Activated CD8-positive, alpha-beta T cell treated with anti-CD3 and anti-CD28 coated beads for 36 hours (primary cell): ENCODE data around the gene TOR1B. TPM values are rescaled to one million over a fixed set of nuclear protein-coding genes. Genes with fewer than 3 reads are reported as not detected.

ENCODE experiments used
- ATAC-seq: fragments of 200-7000 bp; cut with Tn5 transposase; one replicate; pipeline ENCODE4 v1.10.0; 2021; ENCODE audit warnings: mild to moderate bottlenecking, moderate library complexity
- CTCF ChIA-PET: fragments of 350-600 bp; sonication (Branson Sonifier 250); formaldehyde crosslinking; loops from one replicate; lab custom pipeline; 2021; ENCODE audit warnings: antibody characterized with exemption; lab: Charles Lee
- POLR2A ChIA-PET: fragments of 350-600 bp; sonication (Branson Sonifier 250); formaldehyde crosslinking; loops from one replicate; lab custom pipeline; 2021; ENCODE audit warnings: antibody characterized with exemption; lab: Charles Lee
- DNase-seq: peaks from one replicate; pipeline ENCODE4 v3.0.0-alpha.2; 2020
- H3K27ac Mint-ChIP-seq: one replicate; pipeline ENCODE4 v1.8.0; 2021; ENCODE audit warnings: mild to moderate bottlenecking, mixed read lengths
- H3K27me3 Mint-ChIP-seq: one replicate; pipeline ENCODE4 v1.8.0; 2021; ENCODE audit warnings: mixed read lengths
- H3K36me3 Mint-ChIP-seq: one replicate; pipeline ENCODE4 v1.8.0; 2021; ENCODE audit warnings: low read depth, mixed read lengths
- H3K4me1 Mint-ChIP-seq: one replicate; pipeline ENCODE4 v1.8.0; 2021; ENCODE audit warnings: low read depth, mixed read lengths
- H3K4me3 Mint-ChIP-seq: one replicate; pipeline ENCODE4 v1.8.0; 2021; ENCODE audit warnings: mild to moderate bottlenecking, moderate library complexity, mixed read lengths
- H3K9me3 Mint-ChIP-seq: one replicate; pipeline ENCODE4 v1.8.0; 2021; ENCODE audit warnings: mixed read lengths
- intact Hi-C: fragments of 100-400 bp; cut with micrococcal nuclease; formaldehyde crosslinking; loops from one replicate; pipeline ENCODE4 v1.10.0; 2022
- total RNA-seq, 2 experiments: library from RNA; stranded (reverse); gene quantifications; one replicate each; pipeline ENCODE4 v1.2.3, GENCODE V29; 2021
- TF ChIP-seq, protein P1 (sequence below): fragments of 200-600 bp; IDR thresholded peaks from one replicate; pipeline ENCODE4 v1.8.0; 2022; ENCODE audit warnings: antibody characterized with exemption, mild to moderate bottlenecking

The TOR1B gene
- total RNA-seq, 2 experiments from 2014 or later, result 18.5 to 19.8 TPM

DNA sequence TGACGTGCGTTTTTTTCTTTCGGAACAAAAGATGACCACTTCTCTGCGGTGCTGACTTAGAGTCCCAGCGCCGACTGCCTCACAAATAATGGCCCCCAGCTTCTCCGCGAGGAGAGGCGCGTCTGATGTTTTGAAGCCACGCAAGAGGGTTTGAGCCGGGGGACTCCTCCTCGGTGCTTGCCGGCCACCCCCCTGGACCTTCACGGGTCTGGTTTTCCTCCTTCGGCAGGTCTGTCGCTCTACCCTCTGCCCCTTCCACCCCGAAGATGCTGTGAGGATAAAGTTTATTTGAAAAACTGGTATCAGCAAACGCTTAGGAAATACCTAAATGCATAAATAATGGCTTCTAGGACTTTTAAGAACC is 32.9 kb downstream of the TOR1B start:
- Mint-ChIP-seq H3K27ac (peak overlapping the region; percentile 95), H3K36me3 (peaks cover 38% of the 10 kb centered on the region), H3K4me3 (peak overlapping the region; percentile 85), H3K4me1 (peaks cover 56% of the 10 kb centered on the region), H3K27me3 (no peaks in the 10 kb centered on the region), H3K9me3 (no peaks in the 10 kb centered on the region)
- TF ChIP-seq, protein P1, sequence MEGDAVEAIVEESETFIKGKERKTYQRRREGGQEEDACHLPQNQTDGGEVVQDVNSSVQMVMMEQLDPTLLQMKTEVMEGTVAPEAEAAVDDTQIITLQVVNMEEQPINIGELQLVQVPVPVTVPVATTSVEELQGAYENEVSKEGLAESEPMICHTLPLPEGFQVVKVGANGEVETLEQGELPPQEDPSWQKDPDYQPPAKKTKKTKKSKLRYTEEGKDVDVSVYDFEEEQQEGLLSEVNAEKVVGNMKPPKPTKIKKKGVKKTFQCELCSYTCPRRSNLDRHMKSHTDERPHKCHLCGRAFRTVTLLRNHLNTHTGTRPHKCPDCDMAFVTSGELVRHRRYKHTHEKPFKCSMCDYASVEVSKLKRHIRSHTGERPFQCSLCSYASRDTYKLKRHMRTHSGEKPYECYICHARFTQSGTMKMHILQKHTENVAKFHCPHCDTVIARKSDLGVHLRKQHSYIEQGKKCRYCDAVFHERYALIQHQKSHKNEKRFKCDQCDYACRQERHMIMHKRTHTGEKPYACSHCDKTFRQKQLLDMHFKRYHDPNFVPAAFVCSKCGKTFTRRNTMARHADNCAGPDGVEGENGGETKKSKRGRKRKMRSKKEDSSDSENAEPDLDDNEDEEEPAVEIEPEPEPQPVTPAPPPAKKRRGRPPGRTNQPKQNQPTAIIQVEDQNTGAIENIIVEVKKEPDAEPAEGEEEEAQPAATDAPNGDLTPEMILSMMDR, result no peak
- POLR2A ChIA-PET, result interaction anchor here (0.6 to 4.4 kb wide), 15 partner anchors 9 to 203 kb away, joined by 3 to 44 read pairs (median 4); no protein-coding TSS in a partner anchor
- CTCF ChIA-PET, result interaction anchor here (1.0 kb wide), 1 partner anchor 25 kb away, joined by 3 read pairs; no protein-coding TSS in a partner anchor
- peak; percentile 41 for DNase-seq
- intact Hi-C loops, result no loop called here
- ATAC-seq, result no peak

DNA sequence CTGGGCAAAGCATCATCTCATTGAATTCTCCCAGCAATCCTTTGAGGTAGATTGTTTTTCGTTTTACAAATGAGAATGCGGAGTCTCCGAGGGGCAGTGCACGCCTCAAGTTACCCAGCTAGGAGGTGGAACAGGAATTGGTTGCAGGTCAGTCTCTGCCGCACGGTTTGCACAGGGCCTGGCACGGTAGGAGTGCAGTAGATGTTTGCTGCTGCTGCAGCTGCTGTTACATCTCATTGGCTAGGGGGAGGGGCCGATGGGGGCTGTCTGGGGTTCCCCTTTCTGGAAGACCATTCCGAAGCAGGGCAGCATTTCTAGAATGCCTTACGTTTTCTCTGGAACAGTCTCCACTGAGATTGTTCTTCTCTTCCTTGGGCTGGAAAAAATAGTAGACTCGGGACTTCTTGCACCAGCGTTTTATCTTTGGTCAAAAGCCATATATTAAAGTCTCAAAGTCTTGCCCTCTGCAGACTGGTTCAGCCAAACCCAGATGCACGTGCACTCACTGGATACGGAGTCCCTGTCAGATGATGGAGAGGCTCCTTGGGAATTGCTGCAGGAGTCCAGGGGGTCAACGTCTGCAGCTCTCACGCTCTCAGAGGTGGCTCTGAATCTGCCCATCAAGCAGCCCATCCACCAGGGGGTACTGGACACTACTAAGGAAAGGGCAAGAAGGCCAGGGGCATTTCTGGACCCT is 33.5 kb downstream of the TOR1B start:
- no peaks in the 10 kb centered on the region for H3K27me3 Mint-ChIP-seq
- H3K36me3 Mint-ChIP-seq, result peaks cover 35% of the 10 kb centered on the region
- DNase-seq, result peak; percentile 76
- no peaks in the 10 kb centered on the region for H3K9me3 Mint-ChIP-seq
- CTCF ChIA-PET, result interaction anchor here (0.8 kb wide), 1 partner anchor 49 kb away, joined by 3 read pairs; no protein-coding TSS in a partner anchor
- POLR2A ChIA-PET, result interaction anchor here (0.6 to 4.4 kb wide), 13 partner anchors 10 to 203 kb away, joined by 3 to 44 read pairs (median 4); partner anchors contain the start of gene PTGES
- TF ChIP-seq, protein P1, result no peak
- H3K4me3 Mint-ChIP-seq, result peak overlapping the region; percentile 85
- peak overlapping the region; percentile 95 for H3K27ac Mint-ChIP-seq
- no peak for ATAC-seq
- intact Hi-C loops, result no loop called here
- peaks cover 61% of the 10 kb centered on the region for H3K4me1 Mint-ChIP-seq

DNA sequence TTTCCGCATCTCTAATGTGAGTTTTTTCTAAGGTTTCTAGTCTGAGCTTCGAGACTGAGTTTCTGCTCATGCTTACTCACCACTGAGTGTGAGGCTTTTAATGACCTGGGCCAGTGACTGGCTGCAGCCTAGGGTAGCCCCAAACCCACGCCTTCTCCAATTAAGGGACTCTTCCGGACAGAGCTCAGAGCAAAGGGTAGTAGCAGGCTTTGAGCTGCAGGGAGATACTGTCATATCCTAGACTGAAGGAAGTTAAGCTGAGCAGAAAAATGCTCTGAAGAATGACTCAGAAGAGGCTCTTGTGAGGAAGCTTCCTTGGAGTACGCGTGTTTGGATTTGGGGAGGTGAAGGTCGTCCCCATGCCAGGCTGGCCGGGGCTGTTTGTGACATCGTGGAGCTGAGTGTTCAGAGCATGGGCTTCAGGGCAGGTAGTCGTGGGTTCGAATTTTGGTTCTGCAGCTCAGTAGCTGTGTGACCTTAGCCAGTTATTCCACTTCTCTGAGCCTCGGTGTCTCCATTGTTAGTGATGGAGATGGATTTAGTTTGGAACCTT is 35.8 kb downstream of the TOR1B start:
- Mint-ChIP-seq H3K4me3 (peak overlapping the region; percentile 42), H3K9me3 (no peaks in the 10 kb centered on the region), H3K27ac (peak overlapping the region; percentile 83), H3K36me3 (peaks cover 24% of the 10 kb centered on the region), H3K4me1 (peaks cover 61% of the 10 kb centered on the region), H3K27me3 (no peaks in the 10 kb centered on the region)
- TF ChIP-seq, protein P1, result no peak
- peak; percentile 72 for DNase-seq
- CTCF ChIA-PET, result interaction anchor here (0.6 to 0.9 kb wide), 6 partner anchors 10 to 161 kb away, joined by 3 read pairs; no protein-coding TSS in a partner anchor
- POLR2A ChIA-PET, result interaction anchor here (0.6 to 3.6 kb wide), 9 partner anchors 10 to 72 kb away, joined by 3 to 20 read pairs (median 4); no protein-coding TSS in a partner anchor
- peak; percentile 56 for ATAC-seq
- intact Hi-C loops, result no loop called here

DNA sequence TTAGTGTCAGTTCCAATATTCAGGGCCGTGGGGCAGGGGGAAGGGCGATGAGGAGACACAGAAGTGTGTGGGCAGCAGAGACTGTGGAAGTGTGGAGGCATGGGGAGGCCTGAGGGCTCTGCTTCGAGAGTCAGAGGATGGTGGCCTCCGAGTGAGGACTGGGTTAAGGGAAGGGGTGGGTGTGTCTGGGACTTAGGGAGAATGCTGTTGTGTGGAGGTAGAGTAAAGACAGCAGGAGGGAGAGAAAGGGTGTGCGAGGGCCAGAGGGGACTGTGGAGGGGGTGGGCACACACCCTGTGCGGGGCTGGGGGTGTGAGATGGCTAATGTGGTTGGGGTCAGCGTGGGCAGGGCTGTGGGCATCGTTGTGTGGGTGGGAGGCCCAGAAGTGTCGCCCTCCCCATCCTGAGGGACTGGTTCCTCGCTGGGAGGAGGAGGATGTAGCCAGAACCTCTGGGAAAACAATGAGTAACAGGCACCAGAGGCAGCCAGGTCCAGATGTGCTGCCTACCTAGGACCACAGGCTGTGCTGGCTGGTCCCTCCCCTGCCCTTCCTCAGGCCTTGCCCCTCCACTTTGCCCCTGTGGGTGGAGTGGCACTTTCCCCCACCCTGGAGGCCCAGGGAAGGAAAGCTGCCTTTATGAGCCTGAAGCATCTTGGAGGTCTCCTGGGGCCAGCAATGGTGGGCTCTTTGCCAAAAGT is 36.5 kb downstream of the TOR1B start:
- DNase-seq (no peak), ATAC-seq (no peak)
- Mint-ChIP-seq H3K9me3 (no peaks in the 10 kb centered on the region), H3K4me3 (peak overlapping the region; percentile 42), H3K36me3 (peaks cover 17% of the 10 kb centered on the region), H3K4me1 (peaks cover 55% of the 10 kb centered on the region), H3K27me3 (no peaks in the 10 kb centered on the region), H3K27ac (peak overlapping the region; percentile 83)
- intact Hi-C loops, result no loop called here
- POLR2A ChIA-PET, result interaction anchor here (0.6 to 3.6 kb wide), 8 partner anchors 9 to 73 kb away, joined by 3 to 20 read pairs (median 4); no protein-coding TSS in a partner anchor
- CTCF ChIA-PET, result interaction anchor here (0.6 to 0.9 kb wide), 4 partner anchors 21 to 160 kb away, joined by 3 read pairs; no protein-coding TSS in a partner anchor
- TF ChIP-seq, protein P1, result no peak
